ENCODE measurements around the gene SMAD4. TPM values are rescaled to one million over a fixed set of nuclear protein-coding genes. Genes with fewer than 3 reads are reported as not detected.

Gene SMAD4
- total RNA-seq, 4 donors from 2014 or later: 113 to 168 (median 130) TPM

DNA sequence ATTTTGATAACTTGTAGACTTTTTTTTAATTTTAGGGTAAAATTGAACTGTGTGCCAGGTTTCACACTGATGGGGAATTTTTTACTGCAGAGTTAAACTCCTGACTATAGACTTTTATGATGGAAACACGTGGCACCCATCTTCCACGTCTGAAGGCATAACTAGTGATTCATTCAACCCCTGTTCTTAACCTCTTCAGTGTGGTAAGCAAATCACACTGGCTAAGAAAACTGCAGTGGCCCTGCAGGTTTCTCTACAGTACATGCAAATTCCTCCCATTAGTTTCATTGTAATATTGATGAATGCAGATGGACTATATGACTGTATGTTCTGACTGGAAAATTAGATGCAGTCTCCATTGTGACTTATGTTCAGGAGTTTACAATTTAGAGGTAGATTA is 47.2 kb downstream of the SMAD4 start:
- peaks cover 0 to 19% (median 11%) of the 10 kb centered on the region in 4 donors for H3K4me1 ChIP-seq
- DNase-seq (ENCODE audit: extremely low spot score): no peak
- no peak overlapping the region for H3K4me3 ChIP-seq
- peaks cover 25 to 66% (median 43%) of the 10 kb centered on the region in 4 donors for H3K36me3 ChIP-seq
- WGBS: 35% methylated on average over 2 of the region's 2 CpGs
- no peaks in the 10 kb centered on the region for H3K27me3 ChIP-seq
- TF ChIP-seq POLR2AphosphoS5 (IDR thresholded peaks at IDR 0.05): no peak
- no peak for TF ChIP-seq EP300 (IDR thresholded peaks at IDR 0.05)
- TF ChIP-seq POLR2A (IDR thresholded peaks at IDR 0.05; ENCODE audit: low read depth): no peak
- TF ChIP-seq, protein P1, sequence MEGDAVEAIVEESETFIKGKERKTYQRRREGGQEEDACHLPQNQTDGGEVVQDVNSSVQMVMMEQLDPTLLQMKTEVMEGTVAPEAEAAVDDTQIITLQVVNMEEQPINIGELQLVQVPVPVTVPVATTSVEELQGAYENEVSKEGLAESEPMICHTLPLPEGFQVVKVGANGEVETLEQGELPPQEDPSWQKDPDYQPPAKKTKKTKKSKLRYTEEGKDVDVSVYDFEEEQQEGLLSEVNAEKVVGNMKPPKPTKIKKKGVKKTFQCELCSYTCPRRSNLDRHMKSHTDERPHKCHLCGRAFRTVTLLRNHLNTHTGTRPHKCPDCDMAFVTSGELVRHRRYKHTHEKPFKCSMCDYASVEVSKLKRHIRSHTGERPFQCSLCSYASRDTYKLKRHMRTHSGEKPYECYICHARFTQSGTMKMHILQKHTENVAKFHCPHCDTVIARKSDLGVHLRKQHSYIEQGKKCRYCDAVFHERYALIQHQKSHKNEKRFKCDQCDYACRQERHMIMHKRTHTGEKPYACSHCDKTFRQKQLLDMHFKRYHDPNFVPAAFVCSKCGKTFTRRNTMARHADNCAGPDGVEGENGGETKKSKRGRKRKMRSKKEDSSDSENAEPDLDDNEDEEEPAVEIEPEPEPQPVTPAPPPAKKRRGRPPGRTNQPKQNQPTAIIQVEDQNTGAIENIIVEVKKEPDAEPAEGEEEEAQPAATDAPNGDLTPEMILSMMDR (IDR thresholded peaks at IDR 0.05): no peak
- no peak overlapping the region for H3K27ac ChIP-seq (replicated peaks in 1 of 4)
- H3K9me3 ChIP-seq: no peaks in the 10 kb centered on the region
- intact Hi-C loops (cut with DNase I): loop anchor here (10.0 kb wide), 1 partner anchor 118 kb away; the partner anchor contains the start of gene MEX3C

DNA sequence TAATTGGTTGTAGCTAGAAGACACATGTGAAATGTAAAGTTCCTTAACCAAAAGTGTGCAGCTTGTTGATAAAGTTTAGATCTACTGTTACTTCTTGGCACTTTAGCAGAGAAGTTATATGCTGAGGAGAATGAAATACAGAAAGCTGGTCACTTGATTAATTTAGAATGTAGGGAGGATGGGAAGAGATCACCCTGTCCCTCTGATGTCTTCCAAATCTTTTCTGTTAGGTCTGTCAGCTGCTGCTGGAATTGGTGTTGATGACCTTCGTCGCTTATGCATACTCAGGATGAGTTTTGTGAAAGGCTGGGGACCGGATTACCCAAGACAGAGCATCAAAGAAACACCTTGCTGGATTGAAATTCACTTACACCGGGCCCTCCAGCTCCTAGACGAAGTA is 48.0 kb downstream of the SMAD4 start:
- WGBS: 98% methylated on average over 5 of the region's 5 CpGs
- intact Hi-C loops (cut with DNase I): loop anchor here (10.0 kb wide), 1 partner anchor 117 kb away; the partner anchor contains the start of gene MEX3C
- H3K27me3 ChIP-seq: no peaks in the 10 kb centered on the region
- no peak overlapping the region for H3K4me3 ChIP-seq
- TF ChIP-seq EP300 (IDR thresholded peaks at IDR 0.05): no peak
- TF ChIP-seq, protein P1 (IDR thresholded peaks at IDR 0.05): no peak
- no peak for TF ChIP-seq POLR2A (IDR thresholded peaks at IDR 0.05; ENCODE audit: low read depth)
- no peak for TF ChIP-seq POLR2AphosphoS5 (IDR thresholded peaks at IDR 0.05)
- DNase-seq (ENCODE audit: extremely low spot score): no peak
- H3K4me1 ChIP-seq: peaks cover 0 to 19% (median 11%) of the 10 kb centered on the region in 4 donors
- H3K27ac ChIP-seq (replicated peaks in 1 of 4): no peak overlapping the region
- H3K36me3 ChIP-seq: peaks cover 25 to 74% (median 43%) of the 10 kb centered on the region in 4 donors
- no peaks in the 10 kb centered on the region for H3K9me3 ChIP-seq

DNA sequence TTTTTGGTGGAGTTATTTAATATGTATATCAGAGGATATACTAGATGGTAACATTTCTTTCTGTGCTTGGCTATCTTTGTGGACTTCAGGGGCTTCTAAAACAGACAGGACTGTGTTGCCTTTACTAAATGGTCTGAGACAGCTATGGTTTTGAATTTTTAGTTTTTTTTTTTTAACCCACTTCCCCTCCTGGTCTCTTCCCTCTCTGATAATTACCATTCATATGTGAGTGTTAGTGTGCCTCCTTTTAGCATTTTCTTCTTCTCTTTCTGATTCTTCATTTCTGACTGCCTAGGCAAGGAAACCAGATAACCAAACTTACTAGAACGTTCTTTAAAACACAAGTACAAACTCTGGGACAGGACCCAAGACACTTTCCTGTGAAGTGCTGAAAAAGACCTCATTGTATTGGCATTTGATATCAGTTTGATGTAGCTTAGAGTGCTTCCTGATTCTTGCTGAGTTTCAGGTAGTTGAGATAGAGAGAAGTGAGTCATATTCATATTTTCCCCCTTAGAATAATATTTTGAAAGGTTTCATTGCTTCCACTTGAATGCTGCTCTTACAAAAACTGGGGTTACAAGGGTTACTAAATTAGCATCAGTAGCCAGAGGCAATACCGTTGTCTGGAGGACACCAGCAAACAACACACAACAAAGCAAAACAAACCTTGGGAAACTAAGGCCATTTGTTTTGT is 52.7 kb downstream of the SMAD4 start:
- Histone ChIP-seq H3K27ac (replicated peaks in 1 of 4) (no peak overlapping the region), H3K4me1 (no peaks in the 10 kb centered on the region), H3K9me3 (no peaks in the 10 kb centered on the region), H3K27me3 (no peaks in the 10 kb centered on the region), H3K36me3 (peaks cover 17 to 84% (median 46%) of the 10 kb centered on the region in 4 donors), H3K4me3 (no peak overlapping the region)
- DNase-seq (ENCODE audit: extremely low spot score): no peak
- TF ChIP-seq POLR2AphosphoS5 (IDR thresholded peaks at IDR 0.05) (no peak), EP300 (IDR thresholded peaks at IDR 0.05) (no peak), POLR2A (IDR thresholded peaks at IDR 0.05; ENCODE audit: low read depth) (no peak)
- TF ChIP-seq, protein P1 (IDR thresholded peaks at IDR 0.05): no peak
- intact Hi-C loops (cut with DNase I): no loop called here
- WGBS: 37% methylated on average over 2 of the region's 2 CpGs

DNA sequence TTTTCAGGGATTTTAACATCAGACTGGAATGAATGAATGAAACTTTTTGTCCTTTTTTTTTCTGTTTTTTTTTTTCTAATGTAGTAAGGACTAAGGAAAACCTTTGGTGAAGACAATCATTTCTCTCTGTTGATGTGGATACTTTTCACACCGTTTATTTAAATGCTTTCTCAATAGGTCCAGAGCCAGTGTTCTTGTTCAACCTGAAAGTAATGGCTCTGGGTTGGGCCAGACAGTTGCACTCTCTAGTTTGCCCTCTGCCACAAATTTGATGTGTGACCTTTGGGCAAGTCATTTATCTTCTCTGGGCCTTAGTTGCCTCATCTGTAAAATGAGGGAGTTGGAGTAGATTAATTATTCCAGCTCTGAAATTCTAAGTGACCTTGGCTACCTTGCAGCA is 53.4 kb downstream of the SMAD4 start:
- intact Hi-C loops (cut with DNase I): no loop called here
- DNase-seq (ENCODE audit: extremely low spot score): no peak
- peaks cover 13 to 77% (median 39%) of the 10 kb centered on the region in 4 donors for H3K36me3 ChIP-seq
- H3K9me3 ChIP-seq: peaks cover 0 to 6% (median 2%) of the 10 kb centered on the region in 4 donors
- TF ChIP-seq, protein P1 (IDR thresholded peaks at IDR 0.05): no peak
- TF ChIP-seq POLR2A (IDR thresholded peaks at IDR 0.05; ENCODE audit: low read depth): no peak
- TF ChIP-seq EP300 (IDR thresholded peaks at IDR 0.05): no peak
- no peak for TF ChIP-seq POLR2AphosphoS5 (IDR thresholded peaks at IDR 0.05)
- H3K27ac ChIP-seq (replicated peaks in 1 of 4): no peak overlapping the region
- no peak overlapping the region for H3K4me3 ChIP-seq
- H3K4me1 ChIP-seq: no peaks in the 10 kb centered on the region
- 82% methylated on average over 1 of the region's 1 CpG for WGBS
- H3K27me3 ChIP-seq: no peaks in the 10 kb centered on the region

Data from esophagus muscularis mucosa (tissue), 4 donors.